ENCODE data around the gene MYO7B.

DNA sequence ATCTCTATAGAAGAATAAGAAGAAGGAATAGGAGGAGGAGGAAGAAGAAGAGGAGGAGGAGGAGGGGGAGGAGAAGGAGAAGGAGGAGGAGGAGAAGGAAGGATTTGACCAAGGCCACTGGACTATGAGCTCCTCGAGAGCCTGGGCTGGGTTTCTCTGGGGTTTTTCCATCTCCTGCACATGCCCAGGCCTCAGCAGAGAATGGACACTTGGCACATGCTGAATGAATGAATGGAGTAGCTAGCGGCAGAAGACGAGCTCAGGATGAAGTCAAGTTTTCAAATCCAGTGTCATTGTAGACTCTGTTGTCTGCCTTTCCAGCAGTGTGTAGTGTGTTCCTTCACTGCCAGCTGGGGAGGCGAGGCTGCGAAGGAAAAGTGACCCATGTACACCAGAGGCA, 2.2 kb downstream of the MYO7B start:
- TF ChIP-seq, protein P1, sequence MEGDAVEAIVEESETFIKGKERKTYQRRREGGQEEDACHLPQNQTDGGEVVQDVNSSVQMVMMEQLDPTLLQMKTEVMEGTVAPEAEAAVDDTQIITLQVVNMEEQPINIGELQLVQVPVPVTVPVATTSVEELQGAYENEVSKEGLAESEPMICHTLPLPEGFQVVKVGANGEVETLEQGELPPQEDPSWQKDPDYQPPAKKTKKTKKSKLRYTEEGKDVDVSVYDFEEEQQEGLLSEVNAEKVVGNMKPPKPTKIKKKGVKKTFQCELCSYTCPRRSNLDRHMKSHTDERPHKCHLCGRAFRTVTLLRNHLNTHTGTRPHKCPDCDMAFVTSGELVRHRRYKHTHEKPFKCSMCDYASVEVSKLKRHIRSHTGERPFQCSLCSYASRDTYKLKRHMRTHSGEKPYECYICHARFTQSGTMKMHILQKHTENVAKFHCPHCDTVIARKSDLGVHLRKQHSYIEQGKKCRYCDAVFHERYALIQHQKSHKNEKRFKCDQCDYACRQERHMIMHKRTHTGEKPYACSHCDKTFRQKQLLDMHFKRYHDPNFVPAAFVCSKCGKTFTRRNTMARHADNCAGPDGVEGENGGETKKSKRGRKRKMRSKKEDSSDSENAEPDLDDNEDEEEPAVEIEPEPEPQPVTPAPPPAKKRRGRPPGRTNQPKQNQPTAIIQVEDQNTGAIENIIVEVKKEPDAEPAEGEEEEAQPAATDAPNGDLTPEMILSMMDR (IDR thresholded peaks at IDR 0.05) = no peak
- no peak for TF ChIP-seq EZH2 (IDR thresholded peaks at IDR 0.05; ENCODE audit: borderline replicate concordance, insufficient read depth, low read depth, low read length, poor library complexity, severe bottlenecking)

All from B cell (primary cell).